GM23338 (cell line): ENCODE data around the gene RPP40. TPM values are rescaled to one million over a fixed set of nuclear protein-coding genes. Genes with fewer than 3 reads are reported as not detected.

Experiments
- ATAC-seq: fragments of 200-7000 bp; cut with Tn5 transposase; 3 replicates; pipeline ENCODE4 v1.9.1; 2020
- DNase-seq: peaks from one replicate; pipeline ENCODE4 v3.0.0-alpha.2; 2015; ENCODE audit warnings: low spot score
- H2AFZ ChIP-seq: fragments of 200-600 bp; sonication (generic); 2 replicates; pipeline ENCODE4 v1.8.0; 2016; ENCODE audit warnings: antibody characterized with exemption, mild to moderate bottlenecking, moderate library complexity
- H3F3A ChIP-seq: fragments of 200-600 bp; sonication (generic); replicated peaks from 2 replicates; pipeline ENCODE4 v1.8.0; 2017; ENCODE audit warnings: antibody characterized with exemption, mixed run types, low read depth
- H3K27ac ChIP-seq: fragments of 200-600 bp; sonication (generic); 2 replicates; pipeline ENCODE4 v1.6.1; 2016; ENCODE audit warnings: low read depth
- H3K27me3 ChIP-seq: fragments of 200-600 bp; sonication (generic); 2 replicates; pipeline ENCODE4 v1.8.0; 2016; ENCODE audit warnings: mild to moderate bottlenecking, mixed run types, moderate library complexity; ENCODE audit not compliant: insufficient read depth
- H3K36me3 ChIP-seq: fragments of 200-600 bp; sonication (generic); 2 replicates; pipeline ENCODE4 v1.8.0; 2016; ENCODE audit warnings: mild to moderate bottlenecking; ENCODE audit not compliant: insufficient read depth
- H3K4me1 ChIP-seq: fragments of 200-600 bp; sonication (generic); 2 replicates; pipeline ENCODE4 v1.8.0; 2016; ENCODE audit warnings: mild to moderate bottlenecking, moderate library complexity; ENCODE audit not compliant: insufficient read depth
- H3K4me2 ChIP-seq: fragments of 200-600 bp; sonication (generic); 2 replicates; pipeline ENCODE4 v1.7.1; 2017; ENCODE audit warnings: mixed run types
- H3K4me3 ChIP-seq: fragments of 200-600 bp; sonication (generic); 2 replicates; pipeline ENCODE4 v1.6.1; 2016; ENCODE audit warnings: mixed run types
- H3K79me2 ChIP-seq: fragments of 200-600 bp; sonication (generic); replicated peaks from 2 replicates; pipeline ENCODE4 v1.8.0; 2017; ENCODE audit warnings: mild to moderate bottlenecking; ENCODE audit not compliant: insufficient read depth
- H3K9me2 ChIP-seq: fragments of 200-600 bp; sonication (generic); 2 replicates; pipeline ENCODE4 v1.8.0; 2017; ENCODE audit not compliant: insufficient read depth
- H4K20me1 ChIP-seq: fragments of 200-600 bp; sonication (generic); replicated peaks from 2 replicates; pipeline ENCODE4 v1.8.0; 2017; ENCODE audit warnings: mild to moderate bottlenecking; ENCODE audit not compliant: insufficient read depth
- H3K27ac Mint-ChIP-seq: 2 replicates; pipeline ENCODE4 v1.8.0; 2020; ENCODE audit warnings: inconsistent platforms, mild to moderate bottlenecking, moderate library complexity, mixed read lengths
- H3K27me3 Mint-ChIP-seq: 3 replicates; pipeline ENCODE4 v1.8.0; 2022; ENCODE audit warnings: low read depth, mild to moderate bottlenecking, moderate library complexity, mixed read lengths, inconsistent platforms; ENCODE audit not compliant: insufficient read depth, poor library complexity
- H3K36me3 Mint-ChIP-seq: 3 replicates; pipeline ENCODE4 v1.8.0; 2021; ENCODE audit warnings: low read depth, mild to moderate bottlenecking, inconsistent platforms, moderate library complexity, mixed read lengths
- H3K4me1 Mint-ChIP-seq: 3 replicates; pipeline ENCODE4 v1.8.0; 2020; ENCODE audit warnings: mild to moderate bottlenecking, inconsistent platforms, mixed read lengths
- H3K4me3 Mint-ChIP-seq: 3 replicates; pipeline ENCODE4 v1.8.0; 2021; ENCODE audit warnings: moderate library complexity, mild to moderate bottlenecking, inconsistent platforms, mixed read lengths
- H3K9me3 Mint-ChIP-seq: 3 replicates; pipeline ENCODE4 v1.8.0; 2020; ENCODE audit warnings: moderate library complexity, mild to moderate bottlenecking, inconsistent platforms, mixed read lengths
- CREB1 ChIP-seq: fragments of 250-450 bp; sonication (Bioruptor Pico); IDR thresholded peaks from 2 replicates; pipeline ENCODE4 v1.5.0; 2020; ENCODE audit warnings: low read depth, mild to moderate bottlenecking, moderate library complexity
- CTCF ChIP-seq, 2 experiments: fragments of 200-600 bp in 1 of 2; sonication (generic) in 1 of 2; conservative IDR thresholded peaks; 2 replicates each; pipeline versions ENCODE4 v1.5.1 to v1.6.1; 2016 to 2017; ENCODE audit warnings: antibody characterized with exemption in 2 of 2, low read depth in 2 of 2, mild to moderate bottlenecking in 2 of 2, moderate library complexity in 1 of 2
- EZH2 ChIP-seq: fragments of 200-600 bp; sonication (generic); IDR thresholded peaks from one replicate; pipeline ENCODE4 v1.8.0; 2017; ENCODE audit warnings: antibody characterized with exemption, mild to moderate bottlenecking, low read depth; ENCODE audit not compliant: unreplicated experiment
- NANOG ChIP-seq: IDR thresholded peaks from 2 replicates; pipeline ENCODE4 v1.6.1; 2016; ENCODE audit warnings: antibody characterized with exemption, borderline replicate concordance
- POLR2AphosphoS5 ChIP-seq: IDR thresholded peaks from 2 replicates; pipeline ENCODE4 v1.6.1; 2016; ENCODE audit warnings: antibody characterized with exemption, low read depth
- REST ChIP-seq: IDR thresholded peaks from one replicate; pipeline ENCODE4 v1.6.1; 2018; ENCODE audit warnings: antibody characterized with exemption; ENCODE audit not compliant: unreplicated experiment
- polyA plus RNA-seq: library from polyadenylated mRNA; unstranded; fragments of >200 nt; fragmentation: Nextera tagmentation; extraction: Ambion mirVana; gene quantifications from 2 replicates; pipeline ENCODE4 v1.2.1, GENCODE V29; 2016
- total RNA-seq: library from RNA; depleted of rRNA; stranded (reverse); fragments of >200 nt; shearing (Covaris generic); gene quantifications from 2 replicates; pipeline ENCODE4 v1.2.3, GENCODE V29; 2014

The RPP40 gene
- total and polyA plus RNA-seq, 2 experiments from 2014 or later, result 39.3 to 40.4 TPM

- TF ChIP-seq REST, result no peak
- TF ChIP-seq CTCF (conservative IDR thresholded peaks at IDR 0.05; ENCODE audit: low read depth in 2 of 2), result peak; percentile 86 to 97
Observed at GRCh38 chr6:5030596-5031136, 26.8 kb upstream of the RPP40 start (continued).

GRCh38 chr6:5029609-5030008 lies 25.8 kb upstream of the RPP40 start:
- H4K20me1 ChIP-seq, result no peaks in the 10 kb centered on the region
- no peaks in the 10 kb centered on the region for H3K36me3 ChIP-seq
- H3K4me3 ChIP-seq, result no peak overlapping the region
- ATAC-seq, result no peak
- H3K27ac ChIP-seq, result no peak overlapping the region
- no peaks in the 10 kb centered on the region for H3K79me2 ChIP-seq
- no peaks in the 10 kb centered on the region for H3K9me3 Mint-ChIP-seq
- no peaks in the 10 kb centered on the region for H3K9me2 ChIP-seq
- H3K4me3 Mint-ChIP-seq, result no peak overlapping the region; the same call in 2 of the 3 replicates
- peaks cover 26% of the 10 kb centered on the region for H3K27me3 Mint-ChIP-seq
- H3K27me3 ChIP-seq, result no peaks in the 10 kb centered on the region; the same call in 1 of the 2 replicates
- no peak for DNase-seq
- no peaks in the 10 kb centered on the region for H3K36me3 Mint-ChIP-seq
- peaks cover 20% of the 10 kb centered on the region for H3K4me1 ChIP-seq
- H3F3A ChIP-seq, result no peaks in the 10 kb centered on the region
- H3K4me2 ChIP-seq, result no peak overlapping the region
- no peak overlapping the region for H3K27ac Mint-ChIP-seq
- peaks cover 29% of the 10 kb centered on the region for H3K4me1 Mint-ChIP-seq
- H2AFZ ChIP-seq, result no peak overlapping the region
- TF ChIP-seq CTCF (conservative IDR thresholded peaks at IDR 0.05; ENCODE audit: low read depth in 2 of 2) (no peak), EZH2 (no peak), REST (no peak), NANOG (no peak), CREB1 (CRISPR knock-in tag) (no peak), POLR2AphosphoS5 (no peak)
